ENCODE results near the gene VPS26C. TPM values are rescaled to one million over a fixed set of nuclear protein-coding genes. Genes with fewer than 3 reads are reported as not detected.

The VPS26C gene
- total and polyA plus RNA-seq, 9 of the 15 experiments (the other 6 are each of a cell fraction or from before 2014, with no cell fraction given), result 32.8 to 48.7 (median 42.1) TPM

GRCh38 chr21:37266515-37267221 is 466 bp downstream of the VPS26C start (continued):
- TF ChIP-seq MIER1 (IDR thresholded peaks at IDR 0.05; ENCODE audit: low read depth), result no peak
- TF ChIP-seq, protein P1, sequence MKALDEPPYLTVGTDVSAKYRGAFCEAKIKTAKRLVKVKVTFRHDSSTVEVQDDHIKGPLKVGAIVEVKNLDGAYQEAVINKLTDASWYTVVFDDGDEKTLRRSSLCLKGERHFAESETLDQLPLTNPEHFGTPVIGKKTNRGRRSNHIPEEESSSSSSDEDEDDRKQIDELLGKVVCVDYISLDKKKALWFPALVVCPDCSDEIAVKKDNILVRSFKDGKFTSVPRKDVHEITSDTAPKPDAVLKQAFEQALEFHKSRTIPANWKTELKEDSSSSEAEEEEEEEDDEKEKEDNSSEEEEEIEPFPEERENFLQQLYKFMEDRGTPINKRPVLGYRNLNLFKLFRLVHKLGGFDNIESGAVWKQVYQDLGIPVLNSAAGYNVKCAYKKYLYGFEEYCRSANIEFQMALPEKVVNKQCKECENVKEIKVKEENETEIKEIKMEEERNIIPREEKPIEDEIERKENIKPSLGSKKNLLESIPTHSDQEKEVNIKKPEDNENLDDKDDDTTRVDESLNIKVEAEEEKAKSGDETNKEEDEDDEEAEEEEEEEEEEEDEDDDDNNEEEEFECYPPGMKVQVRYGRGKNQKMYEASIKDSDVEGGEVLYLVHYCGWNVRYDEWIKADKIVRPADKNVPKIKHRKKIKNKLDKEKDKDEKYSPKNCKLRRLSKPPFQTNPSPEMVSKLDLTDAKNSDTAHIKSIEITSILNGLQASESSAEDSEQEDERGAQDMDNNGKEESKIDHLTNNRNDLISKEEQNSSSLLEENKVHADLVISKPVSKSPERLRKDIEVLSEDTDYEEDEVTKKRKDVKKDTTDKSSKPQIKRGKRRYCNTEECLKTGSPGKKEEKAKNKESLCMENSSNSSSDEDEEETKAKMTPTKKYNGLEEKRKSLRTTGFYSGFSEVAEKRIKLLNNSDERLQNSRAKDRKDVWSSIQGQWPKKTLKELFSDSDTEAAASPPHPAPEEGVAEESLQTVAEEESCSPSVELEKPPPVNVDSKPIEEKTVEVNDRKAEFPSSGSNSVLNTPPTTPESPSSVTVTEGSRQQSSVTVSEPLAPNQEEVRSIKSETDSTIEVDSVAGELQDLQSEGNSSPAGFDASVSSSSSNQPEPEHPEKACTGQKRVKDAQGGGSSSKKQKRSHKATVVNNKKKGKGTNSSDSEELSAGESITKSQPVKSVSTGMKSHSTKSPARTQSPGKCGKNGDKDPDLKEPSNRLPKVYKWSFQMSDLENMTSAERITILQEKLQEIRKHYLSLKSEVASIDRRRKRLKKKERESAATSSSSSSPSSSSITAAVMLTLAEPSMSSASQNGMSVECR (CRISPR knock-in tag; IDR thresholded peaks at IDR 0.05), result no peak
- no peak for TF ChIP-seq RFX5 (IDR thresholded peaks at IDR 0.05; ENCODE audit: low read depth, low read length)
- TF ChIP-seq ZNF12 (CRISPR knock-in tag; IDR thresholded peaks at IDR 0.05), result peak; percentile 55; the same call in 1 of the 2 replicates
- no peak for TF ChIP-seq RBM15 (IDR thresholded peaks at IDR 0.05; ENCODE audit: insufficient read depth, low read length)
- TF ChIP-seq HBP1 (CRISPR knock-in tag; IDR thresholded peaks at IDR 0.05), result no peak
- TF ChIP-seq, protein P2, sequence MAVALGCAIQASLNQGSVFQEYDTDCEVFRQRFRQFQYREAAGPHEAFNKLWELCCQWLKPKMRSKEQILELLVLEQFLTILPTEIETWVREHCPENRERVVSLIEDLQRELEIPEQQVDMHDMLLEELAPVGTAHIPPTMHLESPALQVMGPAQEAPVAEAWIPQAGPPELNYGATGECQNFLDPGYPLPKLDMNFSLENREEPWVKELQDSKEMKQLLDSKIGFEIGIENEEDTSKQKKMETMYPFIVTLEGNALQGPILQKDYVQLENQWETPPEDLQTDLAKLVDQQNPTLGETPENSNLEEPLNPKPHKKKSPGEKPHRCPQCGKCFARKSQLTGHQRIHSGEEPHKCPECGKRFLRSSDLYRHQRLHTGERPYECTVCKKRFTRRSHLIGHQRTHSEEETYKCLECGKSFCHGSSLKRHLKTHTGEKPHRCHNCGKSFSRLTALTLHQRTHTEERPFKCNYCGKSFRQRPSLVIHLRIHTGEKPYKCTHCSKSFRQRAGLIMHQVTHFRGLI (CRISPR knock-in tag; IDR thresholded peaks at IDR 0.05), result no peak
- TF ChIP-seq ZNF696 (CRISPR knock-in tag; conservative IDR thresholded peaks at IDR 0.05), result no peak
- 0 out of 2 replicates have a peak, but pooled peaks have one; percentile 17 for TF ChIP-seq AFF4 (CRISPR knock-in tag; IDR thresholded peaks at IDR 0.05)
- TF ChIP-seq, protein P3, sequence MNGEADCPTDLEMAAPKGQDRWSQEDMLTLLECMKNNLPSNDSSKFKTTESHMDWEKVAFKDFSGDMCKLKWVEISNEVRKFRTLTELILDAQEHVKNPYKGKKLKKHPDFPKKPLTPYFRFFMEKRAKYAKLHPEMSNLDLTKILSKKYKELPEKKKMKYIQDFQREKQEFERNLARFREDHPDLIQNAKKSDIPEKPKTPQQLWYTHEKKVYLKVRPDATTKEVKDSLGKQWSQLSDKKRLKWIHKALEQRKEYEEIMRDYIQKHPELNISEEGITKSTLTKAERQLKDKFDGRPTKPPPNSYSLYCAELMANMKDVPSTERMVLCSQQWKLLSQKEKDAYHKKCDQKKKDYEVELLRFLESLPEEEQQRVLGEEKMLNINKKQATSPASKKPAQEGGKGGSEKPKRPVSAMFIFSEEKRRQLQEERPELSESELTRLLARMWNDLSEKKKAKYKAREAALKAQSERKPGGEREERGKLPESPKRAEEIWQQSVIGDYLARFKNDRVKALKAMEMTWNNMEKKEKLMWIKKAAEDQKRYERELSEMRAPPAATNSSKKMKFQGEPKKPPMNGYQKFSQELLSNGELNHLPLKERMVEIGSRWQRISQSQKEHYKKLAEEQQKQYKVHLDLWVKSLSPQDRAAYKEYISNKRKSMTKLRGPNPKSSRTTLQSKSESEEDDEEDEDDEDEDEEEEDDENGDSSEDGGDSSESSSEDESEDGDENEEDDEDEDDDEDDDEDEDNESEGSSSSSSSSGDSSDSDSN (IDR thresholded peaks at IDR 0.05; ENCODE audit: borderline replicate concordance in 1 of 2, low read depth in 2 of 2, low read length in 2 of 2), result no peak; a peak in 1 of 4 replicates
- no peak for TF ChIP-seq ZNF124 (CRISPR knock-in tag; IDR thresholded peaks at IDR 0.05)
- no peak for TF ChIP-seq NELFE (IDR thresholded peaks at IDR 0.05; ENCODE audit: insufficient read depth, insufficient read length)

All from K562 (cell line).